Measurements from ENCODE around the gene TMCO4. TPM values are rescaled to one million over a fixed set of nuclear protein-coding genes. Genes with fewer than 3 reads are reported as not detected.
A peak's percentile ranks its signal among the peaks of the same experiment; 100 is the strongest.

Gene TMCO4
- total RNA-seq, 1 donor from 2014 or later: 5.7 TPM

GRCh38 chr1:19731311-19731821 is 68.3 kb downstream of the TMCO4 start:
- Histone ChIP-seq H3K36me3 (peaks cover 0 to 9% of the 10 kb centered on the region in 2 donors), H3K9me3 (peaks cover 0 to 1% of the 10 kb centered on the region in 2 donors), H3K27ac (peak overlapping the region; percentile 43 to 85), H3K27me3 (no peaks in the 10 kb centered on the region), H3K4me3 (no peak overlapping the region), H3K4me1 (peaks cover 8 to 33% of the 10 kb centered on the region in 2 donors)
- no peak for TF ChIP-seq CTCF (IDR thresholded peaks at IDR 0.05)
- no peak for DNase-seq (ENCODE audit: low spot score in 2 of 2)
- intact Hi-C loops (cut with DNase I): loop anchor here (10.0 kb wide), 1 partner anchor 287 kb away; no protein-coding TSS in a partner anchor

- peak overlapping the region; percentile 43 to 85 for H3K27ac ChIP-seq
- intact Hi-C loops (cut with DNase I): loop anchor here (10.0 kb wide), 1 partner anchor 286 kb away; no protein-coding TSS in a partner anchor
- no peak for DNase-seq (ENCODE audit: low spot score in 2 of 2)
- no peaks in the 10 kb centered on the region for H3K9me3 ChIP-seq
- H3K4me1 ChIP-seq: peaks cover 8 to 29% of the 10 kb centered on the region in 2 donors
- TF ChIP-seq CTCF (IDR thresholded peaks at IDR 0.05): no peak
- H3K4me3 ChIP-seq: no peak overlapping the region
- peaks cover 0 to 9% of the 10 kb centered on the region in 2 donors for H3K36me3 ChIP-seq
- no peaks in the 10 kb centered on the region for H3K27me3 ChIP-seq
Measured at GRCh38 chr1:19730793-19731192, 68.9 kb downstream of the TMCO4 start.

- H3K9me3 ChIP-seq: no peaks in the 10 kb centered on the region
- H3K27ac ChIP-seq: peak overlapping the region; percentile 43 to 85
- peaks cover 0 to 9% of the 10 kb centered on the region in 2 donors for H3K36me3 ChIP-seq
- H3K4me1 ChIP-seq: peaks cover 5 to 27% of the 10 kb centered on the region in 2 donors
- TF ChIP-seq CTCF (IDR thresholded peaks at IDR 0.05): no peak
- H3K27me3 ChIP-seq: no peaks in the 10 kb centered on the region
- DNase-seq (ENCODE audit: low spot score in 2 of 2): no peak
- intact Hi-C loops (cut with DNase I): loop anchor here (10.0 kb wide), 1 partner anchor 285 kb away; no protein-coding TSS in a partner anchor
- no peak overlapping the region for H3K4me3 ChIP-seq
Measured at GRCh38 chr1:19730232-19730631, 69.5 kb downstream of the TMCO4 start.

- H3K36me3 ChIP-seq: peaks cover 0 to 9% of the 10 kb centered on the region in 2 donors
- no peaks in the 10 kb centered on the region for H3K9me3 ChIP-seq
- intact Hi-C loops (cut with DNase I): loop anchor here (5.0 kb wide), 1 partner anchor 69 kb away; the partner anchor contains the start of gene TMCO4
- TF ChIP-seq CTCF (IDR thresholded peaks at IDR 0.05): no peak
- H3K4me1 ChIP-seq: peaks cover 0 to 29% of the 10 kb centered on the region in 2 donors
- H3K27me3 ChIP-seq: no peaks in the 10 kb centered on the region
- peak in 1 of 2 donors; percentile 66 for DNase-seq (ENCODE audit: low spot score in 2 of 2)
- H3K27ac ChIP-seq: peak overlapping the region; percentile 77 to 88
- H3K4me3 ChIP-seq: no peak overlapping the region
Measured at GRCh38 chr1:19728413-19729145, 71.1 kb downstream of the TMCO4 start.

GRCh38 chr1:19725606-19726005 is 74.1 kb downstream of the TMCO4 start:
- no peak for DNase-seq (ENCODE audit: low spot score in 2 of 2)
- Histone ChIP-seq H3K4me3 (no peak overlapping the region), H3K27me3 (no peaks in the 10 kb centered on the region), H3K27ac (peak overlapping the region; percentile 69 to 88), H3K9me3 (no peaks in the 10 kb centered on the region), H3K4me1 (peaks cover 0 to 29% of the 10 kb centered on the region in 2 donors), H3K36me3 (peaks cover 0 to 3% of the 10 kb centered on the region in 2 donors)
- intact Hi-C loops (cut with DNase I): loop anchor here (5.0 kb wide), 1 partner anchor 72 kb away; the partner anchor contains the start of gene TMCO4
- no peak for TF ChIP-seq CTCF (IDR thresholded peaks at IDR 0.05)

All from ascending aorta (tissue), 2 donors.